ENCODE data around the gene FBXO47. TPM values are rescaled to one million over a fixed set of nuclear protein-coding genes. Genes with fewer than 3 reads are reported as not detected.

Gene FBXO47, protein sequence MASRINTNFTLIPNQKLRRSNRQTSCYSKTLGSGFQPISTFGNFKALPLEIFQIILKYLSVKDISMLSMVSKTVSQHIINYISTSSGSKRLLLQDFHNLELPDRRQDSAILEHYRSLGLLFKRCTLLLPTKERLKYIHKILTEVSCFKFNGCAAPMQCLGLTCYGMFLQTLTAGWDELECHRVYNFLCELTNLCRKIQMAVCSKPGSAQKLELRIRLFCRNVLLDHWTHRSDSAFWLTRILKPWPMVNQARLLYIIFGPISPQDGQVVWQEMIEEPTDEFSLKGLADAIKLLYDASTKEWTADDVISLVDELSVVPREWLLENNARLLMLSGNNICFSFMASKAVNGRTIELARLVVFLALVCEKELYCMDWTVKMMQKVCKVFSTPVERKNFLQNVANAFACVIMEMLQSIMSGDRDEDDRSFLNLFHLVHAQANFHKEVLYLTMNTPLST
- total RNA-seq = not detected in 2 replicates

DNA sequence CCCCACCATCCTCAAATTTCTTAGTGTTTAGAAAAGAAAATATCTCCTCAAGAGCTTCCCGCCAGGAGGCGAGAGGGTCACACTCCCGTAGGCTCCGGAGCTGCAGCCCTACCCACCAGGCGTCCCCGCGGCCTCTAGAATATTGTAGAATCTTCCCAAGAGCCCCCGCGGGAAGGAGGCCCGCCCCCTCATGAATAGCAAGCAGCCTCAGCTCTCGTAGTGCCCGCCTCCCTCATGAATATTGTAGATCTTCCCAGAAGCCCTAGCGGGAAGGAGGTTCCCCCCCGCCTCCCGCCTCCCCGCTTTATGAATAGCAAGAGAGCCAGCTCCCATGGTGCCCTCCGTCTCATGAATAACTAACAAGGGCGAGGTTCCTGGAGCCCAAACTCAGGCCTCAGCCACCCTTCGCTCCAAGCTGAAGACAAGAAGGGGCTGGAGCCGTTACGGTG, at the start of gene FBXO47:
FBXO47 (minus strand) TSS at position 114 of the 449 bp plus-strand sequence. CDS start 4,378 bp downstream, outside the sequence.
- peak; percentile 88 for DNase-seq (ENCODE audit: low read depth)

- DNase-seq (ENCODE audit: low read depth) = peak; percentile 33
Observed at GRCh38 chr17:39016193-39017153, 49.3 kb upstream of the FBXO47 start.

DNA sequence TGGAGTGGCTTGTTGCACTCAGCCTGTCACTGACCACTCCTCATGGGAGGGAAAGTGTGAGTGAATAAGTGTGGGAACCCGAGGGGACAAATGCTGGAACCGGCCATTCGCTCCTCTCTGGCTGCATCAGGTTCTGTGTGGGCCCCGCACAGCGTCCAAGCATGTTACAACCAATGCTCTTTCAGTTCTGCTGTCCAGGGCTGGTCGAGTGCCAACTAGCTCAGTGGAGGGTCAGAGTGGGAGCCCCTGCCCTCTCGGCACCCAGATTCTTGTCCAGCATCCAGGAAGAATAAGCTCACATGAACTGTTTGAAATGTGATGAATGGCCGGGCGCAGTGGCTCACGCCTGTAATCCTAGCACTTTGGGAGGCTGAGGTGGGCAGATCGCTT, 48.3 kb upstream of the FBXO47 start:
- DNase-seq (ENCODE audit: low read depth) = no peak

DNA sequence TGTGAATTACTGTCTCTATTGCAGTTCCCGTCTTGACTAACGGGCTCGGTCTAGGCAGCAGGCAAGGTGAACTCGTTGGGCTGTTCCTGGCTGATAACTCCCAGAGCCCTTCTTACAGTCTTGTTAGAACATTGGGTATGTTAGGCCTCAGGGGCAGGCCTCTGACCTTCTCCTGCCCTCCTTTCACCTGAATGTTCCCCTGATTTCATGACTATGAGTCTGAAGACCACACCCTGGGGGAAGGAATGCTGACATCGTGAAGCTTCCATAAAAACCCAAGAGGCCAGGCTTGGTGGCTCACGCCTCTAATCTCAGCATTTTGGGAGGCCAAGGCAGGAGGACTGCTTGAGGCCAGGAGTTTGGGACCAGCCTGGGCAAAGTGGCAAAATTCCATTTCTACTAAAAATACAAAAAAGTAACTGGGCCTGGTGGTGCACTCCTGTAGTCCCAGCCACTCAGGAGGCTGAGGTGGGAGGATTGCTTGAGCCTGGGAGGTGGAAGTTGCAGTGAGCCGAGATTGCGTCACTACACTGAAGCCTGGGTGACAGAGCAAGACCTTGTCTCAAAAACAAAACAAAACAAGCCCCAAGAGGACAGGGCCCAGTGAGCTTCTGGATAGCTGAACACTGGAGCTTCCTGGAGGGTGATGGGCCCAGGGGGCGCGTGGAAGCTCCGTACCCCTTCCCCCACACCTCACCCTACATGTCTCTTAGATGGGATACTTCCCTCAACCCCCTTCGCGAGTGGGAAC, 47.8 kb upstream of the FBXO47 start:
- DNase-seq (ENCODE audit: low read depth) = no peak

- peak; percentile 37 for DNase-seq (ENCODE audit: low read depth)
Observed at GRCh38 chr17:39014044-39014794, 47.0 kb upstream of the FBXO47 start.

DNA sequence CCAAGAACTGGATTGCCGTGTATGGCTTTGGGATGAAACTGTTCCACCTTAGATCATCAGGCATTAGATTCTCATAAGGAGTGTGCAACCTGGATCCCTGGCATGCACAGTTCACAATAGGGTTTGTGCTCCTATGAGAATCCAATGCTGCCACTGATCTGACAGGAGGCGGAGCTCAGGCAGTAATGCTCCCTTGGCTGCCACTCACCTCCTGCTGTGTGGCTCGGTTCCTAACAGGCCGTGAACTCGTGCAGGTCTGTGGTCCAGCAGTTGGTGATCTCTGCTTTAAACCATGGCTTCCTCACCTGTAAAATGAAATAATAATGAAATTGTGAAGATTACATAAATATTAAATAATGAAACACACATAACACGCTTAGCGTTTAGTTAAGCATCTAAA, 45.5 kb upstream of the FBXO47 start:
- DNase-seq (ENCODE audit: low read depth) = no peak

DNA sequence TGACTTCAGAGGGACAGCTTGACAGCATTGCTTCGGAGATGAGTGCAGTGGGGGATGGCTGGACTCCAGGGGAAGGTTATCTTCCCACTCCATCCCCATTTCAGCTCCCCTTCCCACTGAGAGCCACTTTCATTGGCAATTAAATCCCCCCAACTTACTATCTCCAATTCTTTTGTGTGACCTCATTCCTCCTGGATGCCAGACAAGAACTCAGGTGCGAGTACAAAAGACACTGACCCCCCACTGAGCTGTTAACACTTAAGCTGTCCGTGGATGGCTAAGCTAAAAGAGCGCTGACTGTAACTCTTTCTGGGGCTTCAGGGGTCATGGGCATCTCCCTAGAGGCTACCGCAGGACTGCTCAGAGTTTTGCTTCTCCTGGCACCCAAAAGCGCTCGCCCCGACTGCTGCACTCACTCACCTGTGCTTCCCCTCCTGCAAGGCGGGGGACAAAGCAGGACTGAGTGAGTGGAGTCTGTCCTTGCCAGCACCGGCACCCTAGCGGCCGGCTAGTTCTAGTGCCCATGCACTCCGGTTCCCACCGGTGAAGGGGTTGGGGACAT, 44.8 kb upstream of the FBXO47 start:
- no peak for DNase-seq (ENCODE audit: low read depth)

DNA sequence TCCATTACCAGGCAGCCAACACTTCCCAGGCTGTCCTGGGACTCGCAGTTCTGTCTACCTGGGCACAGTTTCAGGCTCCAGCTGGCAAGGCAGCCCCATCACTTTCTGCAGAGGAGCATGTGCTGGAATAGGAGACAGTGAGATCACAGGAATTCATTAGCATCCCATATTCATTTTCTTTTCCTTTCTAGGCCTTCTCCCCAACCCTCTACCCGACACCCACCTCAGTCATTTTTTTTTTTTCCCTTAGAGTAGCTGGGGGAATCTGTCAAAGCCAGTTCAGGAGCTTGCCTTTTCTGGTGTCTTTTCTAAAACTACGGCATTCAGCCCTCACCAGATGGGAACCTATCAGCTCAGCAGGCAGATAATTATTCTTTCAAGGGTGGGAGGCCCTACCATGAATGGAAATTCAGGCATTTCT, 42.4 kb upstream of the FBXO47 start:
- no peak for DNase-seq (ENCODE audit: low read depth)

- DNase-seq (ENCODE audit: low read depth) = no peak
Observed at GRCh38 chr17:39008633-39009032, 41.4 kb upstream of the FBXO47 start.

- peak; percentile 30 for DNase-seq (ENCODE audit: low read depth)
Observed at GRCh38 chr17:39002991-39003715, 36.0 kb upstream of the FBXO47 start.

DNA sequence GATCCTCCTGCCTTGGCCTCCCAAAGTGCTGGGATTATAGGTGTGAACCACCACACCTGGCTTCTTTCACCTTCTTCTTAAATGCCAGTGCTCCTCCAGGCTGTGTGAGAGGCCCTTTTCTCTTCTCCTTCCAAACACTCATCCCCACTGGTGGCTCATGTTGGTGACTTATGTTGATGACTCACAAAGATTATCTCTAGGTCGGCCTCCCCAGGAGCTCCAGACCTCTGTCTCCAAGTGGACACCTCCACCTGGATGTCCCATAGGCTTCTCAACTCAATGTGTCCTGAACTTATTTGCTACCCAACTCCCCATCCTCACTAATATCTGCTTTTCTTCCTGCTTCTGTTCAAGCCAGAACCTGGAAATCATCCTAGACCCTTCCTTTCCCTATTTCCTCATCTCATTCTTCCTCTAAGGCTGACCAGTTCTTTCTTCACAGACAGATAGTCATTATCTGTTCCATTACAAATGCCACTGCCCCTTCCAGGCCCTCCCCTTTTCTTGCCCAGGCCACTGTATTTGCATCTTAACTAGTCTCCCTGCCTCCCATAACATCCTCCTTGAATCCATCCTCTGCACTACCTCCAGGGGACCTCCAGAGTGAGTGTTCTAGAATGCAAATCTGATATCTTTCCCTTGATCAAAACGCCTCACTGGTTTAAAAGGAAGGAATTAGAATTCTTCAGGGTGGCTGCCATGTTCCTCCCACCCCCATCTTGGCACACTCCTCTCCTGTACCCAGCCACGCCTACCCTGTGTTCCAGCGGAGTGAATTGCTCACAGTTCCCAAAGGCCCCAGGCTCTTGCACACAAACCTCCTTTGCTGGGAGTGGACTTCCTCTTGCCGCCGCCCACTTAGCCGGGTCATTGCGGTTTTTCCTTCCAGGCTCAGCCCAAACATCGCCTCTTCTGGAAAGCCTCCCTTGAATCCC, 34.8 kb upstream of the FBXO47 start:
- DNase-seq (ENCODE audit: low read depth) = peak; percentile 62

DNA sequence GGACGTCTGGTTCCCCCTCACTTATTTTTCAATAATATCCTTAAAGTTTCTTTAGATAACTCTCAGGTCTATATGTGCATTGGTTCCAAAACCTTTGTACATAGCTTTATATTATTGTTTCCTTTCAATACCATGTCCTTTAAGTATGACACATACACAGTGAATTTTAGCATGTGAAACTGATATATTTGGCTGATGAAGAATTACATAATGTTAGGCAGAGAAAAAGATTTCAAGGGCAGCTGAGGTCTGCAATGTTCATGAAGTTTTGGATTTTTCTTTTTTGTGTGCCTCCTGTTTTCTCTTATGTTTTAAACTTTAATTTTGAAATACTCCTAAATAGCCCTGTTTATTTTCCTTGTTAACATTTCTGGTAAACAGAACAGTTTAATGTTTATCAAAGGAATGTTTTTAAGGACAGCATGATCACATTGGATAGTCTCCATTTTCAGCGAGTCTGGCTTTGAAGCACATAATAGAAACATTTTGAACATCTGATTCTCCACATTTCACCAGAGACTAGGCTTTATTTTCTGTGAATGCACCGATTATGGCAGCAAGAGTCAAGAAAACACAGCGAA, 32.9 kb upstream of the FBXO47 start:
- DNase-seq (ENCODE audit: low read depth) = no peak

DNA sequence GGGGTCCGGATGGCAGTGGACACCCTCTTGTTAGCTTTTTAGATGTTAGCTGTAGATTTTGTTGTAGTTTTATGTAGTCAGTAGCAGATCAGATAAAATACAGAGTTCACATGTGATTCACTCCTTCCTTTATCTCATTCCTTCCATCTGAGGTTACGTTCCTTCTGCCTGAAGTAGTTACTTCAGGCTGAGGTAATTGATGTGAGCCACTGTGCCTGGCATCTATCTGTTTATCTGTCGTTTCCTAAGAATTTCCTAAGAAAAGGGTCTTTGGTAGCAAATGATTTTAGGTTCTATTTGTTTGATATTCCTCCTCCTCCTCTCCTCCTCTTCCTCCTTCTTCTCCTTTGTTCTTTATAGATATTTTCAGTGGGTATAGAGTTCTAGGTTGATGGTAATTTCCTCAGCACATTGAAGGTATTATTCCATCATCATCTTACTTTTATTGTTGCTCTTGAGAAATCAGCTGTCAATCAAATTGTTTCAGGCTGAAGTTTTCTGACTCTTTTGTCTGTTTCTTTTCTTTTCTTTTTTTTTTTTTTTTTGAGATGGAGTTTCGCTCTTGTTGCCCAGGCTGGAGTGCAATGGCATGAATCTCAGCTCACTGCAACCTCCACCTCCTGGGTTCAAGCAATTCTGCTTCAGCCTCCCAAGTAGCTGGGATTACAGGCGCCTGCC, 29.6 kb upstream of the FBXO47 start:
- DNase-seq (ENCODE audit: low read depth) = no peak

DNA sequence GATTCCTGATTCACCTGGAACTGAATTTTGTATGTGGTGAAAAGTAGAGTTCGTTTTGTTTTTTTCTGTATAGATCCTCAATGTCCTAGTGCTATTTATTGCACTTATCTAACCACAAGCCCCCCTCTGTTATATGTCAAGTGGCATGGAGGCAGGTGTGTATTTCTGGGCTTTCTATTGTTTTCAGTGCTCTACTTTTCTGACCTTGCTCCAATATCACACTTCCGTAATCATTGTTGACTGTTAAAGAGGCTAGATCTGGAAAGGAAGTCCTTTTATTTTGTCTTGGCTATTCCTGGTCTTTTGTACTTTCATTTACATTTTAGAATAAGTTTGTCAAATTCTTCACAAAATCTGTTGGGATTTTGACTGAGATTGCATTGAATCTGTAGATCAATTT, 26.8 kb upstream of the FBXO47 start:
- DNase-seq (ENCODE audit: low read depth) = no peak

- DNase-seq (ENCODE audit: low read depth) = no peak
Observed at GRCh38 chr17:38984666-38985065, 17.5 kb upstream of the FBXO47 start.

DNA sequence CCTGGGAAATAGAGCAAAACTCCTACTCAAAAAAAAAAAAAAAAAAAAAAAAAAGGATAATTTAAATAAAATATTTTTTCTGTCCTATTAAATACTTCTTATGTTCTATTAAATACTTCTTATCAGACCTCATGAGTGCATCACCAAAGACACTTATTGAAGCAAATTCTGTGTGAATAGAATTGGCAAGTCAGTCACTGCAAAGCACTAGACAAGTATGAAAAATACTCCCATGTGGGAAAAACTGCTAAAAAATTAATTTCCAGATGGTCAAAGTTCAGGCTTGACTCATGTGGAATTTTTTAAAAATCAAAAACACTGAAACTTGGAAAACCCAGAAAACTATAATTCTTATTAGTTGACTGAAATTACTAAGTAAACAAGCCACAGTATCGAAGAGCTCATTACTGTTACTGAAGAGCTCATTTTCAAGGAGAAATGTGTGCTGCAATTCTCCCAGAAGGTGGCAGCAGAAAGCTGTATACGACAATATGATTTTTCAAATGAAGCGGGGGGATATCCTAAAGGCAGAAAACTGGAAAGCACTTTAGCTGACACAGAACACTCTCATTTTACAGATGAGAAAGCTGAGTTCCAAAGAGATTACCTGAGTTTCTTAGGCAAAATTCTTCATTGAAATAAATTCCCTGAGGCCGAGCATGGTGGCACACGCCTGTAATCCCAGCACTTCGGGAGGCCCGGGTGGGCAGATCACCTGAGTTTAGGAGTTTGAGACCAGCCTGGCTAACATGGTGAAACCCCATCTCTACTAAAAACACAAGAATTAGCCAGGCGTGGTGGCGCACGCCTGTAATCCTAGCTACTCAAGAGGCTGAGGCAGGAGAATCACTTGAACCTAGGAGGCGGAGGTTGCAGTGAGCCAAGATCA, 15.9 kb upstream of the FBXO47 start:
- peak; percentile 70 for DNase-seq (ENCODE audit: low read depth)

DNA sequence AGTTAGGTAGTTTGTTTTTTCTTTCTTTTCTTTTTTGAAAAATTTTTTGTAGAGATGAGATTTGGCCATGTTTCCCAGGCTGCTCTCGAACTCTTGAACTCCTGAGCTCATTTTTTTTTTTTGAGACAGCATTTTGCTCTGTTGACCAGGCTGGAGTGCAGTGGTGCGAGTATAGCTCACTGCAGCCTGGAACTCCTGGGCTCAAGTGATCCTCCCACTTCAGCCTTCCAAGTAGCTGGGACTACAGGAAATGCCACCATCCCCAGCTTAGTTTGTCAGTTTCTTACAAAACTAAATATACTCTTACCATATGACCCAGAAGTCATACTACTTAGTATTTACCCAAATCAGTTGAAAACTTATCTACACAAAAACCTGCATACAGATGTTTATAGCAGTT, 14.4 kb upstream of the FBXO47 start:
- DNase-seq (ENCODE audit: low read depth) = no peak

Data from renal cortical epithelial cell (primary cell).